ENCODE measurements around the gene YAF2.

Gene YAF2

DNA sequence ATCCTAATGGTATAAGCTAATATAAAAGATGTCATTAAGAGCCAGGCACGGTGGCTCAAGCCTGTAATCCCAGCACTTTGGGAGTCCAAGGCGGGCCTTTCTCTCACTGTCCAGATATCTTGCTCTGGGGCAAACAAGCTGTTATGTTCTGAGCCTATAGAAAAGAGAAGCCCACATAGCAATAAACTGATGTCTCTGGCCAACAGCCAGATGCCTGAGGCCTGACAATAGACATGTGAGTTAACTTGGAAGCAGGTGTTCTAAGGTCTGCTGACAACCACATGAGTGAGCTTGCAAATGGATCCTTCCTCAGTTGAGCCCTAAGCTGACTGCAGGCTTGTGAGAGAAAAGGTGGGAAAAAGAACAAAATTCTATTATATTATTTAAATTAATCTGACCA is 25.0 kb downstream of the YAF2 start:
- DNase-seq (ENCODE audit: insufficient read length, low spot score) (no peak), FAIRE-seq (no peak)
- TF ChIP-seq, protein P1, sequence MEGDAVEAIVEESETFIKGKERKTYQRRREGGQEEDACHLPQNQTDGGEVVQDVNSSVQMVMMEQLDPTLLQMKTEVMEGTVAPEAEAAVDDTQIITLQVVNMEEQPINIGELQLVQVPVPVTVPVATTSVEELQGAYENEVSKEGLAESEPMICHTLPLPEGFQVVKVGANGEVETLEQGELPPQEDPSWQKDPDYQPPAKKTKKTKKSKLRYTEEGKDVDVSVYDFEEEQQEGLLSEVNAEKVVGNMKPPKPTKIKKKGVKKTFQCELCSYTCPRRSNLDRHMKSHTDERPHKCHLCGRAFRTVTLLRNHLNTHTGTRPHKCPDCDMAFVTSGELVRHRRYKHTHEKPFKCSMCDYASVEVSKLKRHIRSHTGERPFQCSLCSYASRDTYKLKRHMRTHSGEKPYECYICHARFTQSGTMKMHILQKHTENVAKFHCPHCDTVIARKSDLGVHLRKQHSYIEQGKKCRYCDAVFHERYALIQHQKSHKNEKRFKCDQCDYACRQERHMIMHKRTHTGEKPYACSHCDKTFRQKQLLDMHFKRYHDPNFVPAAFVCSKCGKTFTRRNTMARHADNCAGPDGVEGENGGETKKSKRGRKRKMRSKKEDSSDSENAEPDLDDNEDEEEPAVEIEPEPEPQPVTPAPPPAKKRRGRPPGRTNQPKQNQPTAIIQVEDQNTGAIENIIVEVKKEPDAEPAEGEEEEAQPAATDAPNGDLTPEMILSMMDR (IDR thresholded peaks at IDR 0.05; ENCODE audit: insufficient read depth, missing control alignments), result no peak

DNA sequence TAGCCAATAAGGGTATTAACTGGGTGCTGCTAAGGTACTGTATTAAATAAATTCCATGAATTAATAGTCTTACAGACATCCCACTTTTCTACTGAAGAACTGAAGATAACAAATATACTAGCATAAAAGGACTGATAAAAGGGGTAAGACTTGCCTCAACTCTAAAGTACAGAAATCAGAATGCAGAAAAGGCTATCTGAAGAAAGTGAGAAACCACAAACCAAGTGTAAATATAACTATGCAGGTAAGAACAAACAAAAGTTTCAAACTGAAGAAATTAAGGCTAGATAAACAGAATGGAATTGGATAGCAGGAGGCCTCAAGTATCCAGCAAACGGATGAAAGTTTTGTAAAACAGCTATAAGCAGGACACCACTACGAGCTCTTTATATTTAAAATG is 29.5 kb downstream of the YAF2 start:
- TF ChIP-seq, protein P1 (IDR thresholded peaks at IDR 0.05; ENCODE audit: insufficient read depth, missing control alignments), result no peak
- FAIRE-seq (no peak), DNase-seq (ENCODE audit: insufficient read length, low spot score) (no peak)

DNA sequence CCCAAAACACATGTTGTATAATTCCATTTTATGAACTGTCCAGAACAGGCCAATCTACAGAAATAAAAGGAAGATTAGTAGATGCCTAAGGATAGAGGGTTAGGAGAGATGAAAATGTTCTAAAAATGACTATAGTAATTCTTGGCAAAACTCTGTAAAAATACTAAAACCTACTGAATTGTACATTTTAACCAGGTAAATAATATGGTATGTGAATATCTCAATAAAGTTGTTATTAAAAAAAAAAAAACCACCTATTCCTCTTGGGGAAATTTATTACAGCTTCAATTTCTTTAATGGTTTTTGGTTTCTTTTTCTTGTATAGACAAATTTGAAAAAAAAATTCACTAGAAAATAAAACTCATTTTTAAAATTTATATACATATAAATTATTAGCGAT is 33.2 kb downstream of the YAF2 start:
- FAIRE-seq, result no peak
- DNase-seq (ENCODE audit: insufficient read length, low spot score), result no peak
- TF ChIP-seq, protein P1 (IDR thresholded peaks at IDR 0.05; ENCODE audit: insufficient read depth, missing control alignments), result no peak

DNA sequence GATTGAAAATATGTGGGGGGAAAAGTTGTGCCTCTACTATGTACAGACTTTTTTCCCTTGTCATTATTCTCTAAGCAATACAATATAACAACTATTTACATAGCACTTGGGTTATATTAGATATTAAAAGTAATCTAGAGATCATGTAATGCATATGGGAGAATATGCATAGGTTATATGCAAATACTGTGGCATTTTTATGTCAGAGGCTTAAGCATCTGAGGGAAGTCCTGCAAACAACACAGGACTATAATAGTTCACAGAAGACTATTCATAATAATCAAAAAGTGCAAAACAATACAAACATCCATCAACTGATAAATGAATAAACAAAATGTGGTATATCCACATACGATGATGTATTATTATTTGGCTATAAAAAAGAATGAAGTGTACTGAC is 33.7 kb downstream of the YAF2 start:
- TF ChIP-seq, protein P1 (IDR thresholded peaks at IDR 0.05; ENCODE audit: insufficient read depth, missing control alignments), result no peak
- DNase-seq (ENCODE audit: insufficient read length, low spot score) (no peak), FAIRE-seq (peak; percentile 16)

DNA sequence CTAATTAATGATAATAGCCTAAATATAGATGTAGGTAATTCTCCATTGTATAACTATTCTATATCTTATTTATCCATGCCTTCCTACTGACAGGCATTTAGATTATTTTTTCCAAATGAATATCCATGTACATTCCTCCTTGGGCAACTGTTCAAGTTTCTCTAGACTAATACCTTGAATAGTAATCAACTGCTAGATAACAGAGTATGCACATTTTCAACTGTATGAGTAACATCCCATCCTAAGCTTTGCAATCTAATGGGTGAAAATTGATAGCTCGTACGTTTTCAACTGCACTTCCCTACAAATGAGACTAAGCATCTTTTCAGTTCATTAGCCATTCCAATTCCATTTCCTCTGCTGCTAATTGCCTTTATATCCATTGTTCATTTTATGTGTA is 37.0 kb downstream of the YAF2 start:
- DNase-seq (ENCODE audit: insufficient read length, low spot score) (no peak), FAIRE-seq (no peak)
- TF ChIP-seq, protein P1 (IDR thresholded peaks at IDR 0.05; ENCODE audit: insufficient read depth, missing control alignments), result no peak

DNA sequence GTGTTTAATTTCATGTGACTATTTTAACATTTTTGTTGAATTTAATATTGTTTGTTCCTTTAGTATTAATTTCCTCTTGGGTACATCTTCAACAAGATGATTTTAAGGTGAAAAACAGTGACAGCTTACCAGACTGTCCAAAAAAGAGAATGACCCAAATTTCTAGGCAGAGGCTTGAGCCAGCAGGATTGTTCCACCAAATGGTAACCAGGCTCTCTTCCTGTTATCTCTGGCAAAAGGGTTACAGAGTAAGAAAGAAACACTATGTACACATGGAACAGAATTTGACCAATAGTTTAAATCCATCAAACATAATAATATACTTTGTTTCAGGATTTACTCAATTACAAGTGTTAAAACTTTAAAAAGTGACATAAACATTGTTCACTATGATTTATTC is 39.0 kb downstream of the YAF2 start:
- DNase-seq (ENCODE audit: insufficient read length, low spot score), result no peak
- no peak for FAIRE-seq
- TF ChIP-seq, protein P1 (IDR thresholded peaks at IDR 0.05; ENCODE audit: insufficient read depth, missing control alignments), result no peak

DNA sequence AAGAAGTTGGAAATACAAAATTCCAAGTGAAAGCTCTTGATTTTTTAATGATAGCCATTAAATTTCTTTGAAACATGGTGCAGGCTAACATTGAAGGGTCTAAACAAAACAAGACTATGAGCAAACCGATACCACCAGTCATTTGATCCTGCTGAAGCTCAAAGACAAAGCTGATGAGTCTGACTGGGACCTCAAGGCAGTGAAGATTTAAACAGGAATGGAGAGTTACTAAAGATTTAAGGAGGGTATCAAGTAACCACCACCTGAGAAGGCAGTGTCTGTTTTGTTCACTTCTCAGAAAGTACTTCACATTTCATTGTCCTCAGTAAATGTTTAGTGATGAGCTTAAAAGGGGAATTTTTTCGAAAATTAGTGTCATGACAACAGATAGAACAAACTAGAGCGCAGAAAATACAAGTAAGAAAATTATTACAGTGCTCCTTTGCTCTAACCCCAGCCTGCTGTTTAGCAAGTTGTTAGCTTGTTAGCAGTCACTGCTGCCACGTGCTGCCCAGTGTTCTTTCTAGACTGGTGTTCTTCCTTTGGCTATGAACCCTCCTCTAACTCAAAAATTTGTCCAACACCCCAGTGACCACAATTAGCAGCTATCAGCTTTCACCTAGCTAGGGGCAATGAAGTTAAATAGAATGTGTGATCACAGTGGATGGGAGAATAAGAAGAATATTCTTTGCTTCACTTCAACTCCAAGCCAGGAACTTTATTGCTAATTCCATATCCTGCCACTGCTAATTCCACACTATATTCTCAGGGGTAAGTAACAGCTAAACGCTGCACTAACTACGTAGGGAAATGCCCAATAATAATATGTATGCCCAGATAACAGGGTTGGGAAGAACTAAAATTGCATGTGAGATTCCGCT is 41.1 kb downstream of the YAF2 start:
- TF ChIP-seq, protein P1 (IDR thresholded peaks at IDR 0.05; ENCODE audit: insufficient read depth, missing control alignments), result no peak
- FAIRE-seq (no peak), DNase-seq (ENCODE audit: insufficient read length, low spot score) (no peak)

All from D721Med (cell line).